ENCODE measurements around the gene RAB13.

DNA sequence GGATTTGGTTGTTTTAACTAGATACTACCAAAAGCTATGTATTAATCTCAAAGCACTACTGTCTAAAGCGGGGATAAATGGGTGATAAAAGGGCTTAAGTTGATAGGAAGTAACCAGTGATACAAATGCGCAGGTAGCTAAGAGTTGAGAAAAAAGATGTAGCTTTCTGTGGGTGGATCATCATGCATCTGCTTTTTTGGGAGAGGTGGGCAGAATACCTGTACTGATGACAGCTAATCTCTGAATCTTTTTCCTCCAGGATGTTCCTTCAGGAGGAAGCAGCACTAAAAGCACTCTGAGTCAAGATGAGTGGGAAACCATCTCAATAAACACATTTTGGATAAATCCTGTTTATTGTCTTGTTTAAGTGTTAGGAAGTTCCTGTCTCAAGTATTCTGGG, 5.7 kb upstream of the RAB13 start:
- TF ChIP-seq, protein P1, sequence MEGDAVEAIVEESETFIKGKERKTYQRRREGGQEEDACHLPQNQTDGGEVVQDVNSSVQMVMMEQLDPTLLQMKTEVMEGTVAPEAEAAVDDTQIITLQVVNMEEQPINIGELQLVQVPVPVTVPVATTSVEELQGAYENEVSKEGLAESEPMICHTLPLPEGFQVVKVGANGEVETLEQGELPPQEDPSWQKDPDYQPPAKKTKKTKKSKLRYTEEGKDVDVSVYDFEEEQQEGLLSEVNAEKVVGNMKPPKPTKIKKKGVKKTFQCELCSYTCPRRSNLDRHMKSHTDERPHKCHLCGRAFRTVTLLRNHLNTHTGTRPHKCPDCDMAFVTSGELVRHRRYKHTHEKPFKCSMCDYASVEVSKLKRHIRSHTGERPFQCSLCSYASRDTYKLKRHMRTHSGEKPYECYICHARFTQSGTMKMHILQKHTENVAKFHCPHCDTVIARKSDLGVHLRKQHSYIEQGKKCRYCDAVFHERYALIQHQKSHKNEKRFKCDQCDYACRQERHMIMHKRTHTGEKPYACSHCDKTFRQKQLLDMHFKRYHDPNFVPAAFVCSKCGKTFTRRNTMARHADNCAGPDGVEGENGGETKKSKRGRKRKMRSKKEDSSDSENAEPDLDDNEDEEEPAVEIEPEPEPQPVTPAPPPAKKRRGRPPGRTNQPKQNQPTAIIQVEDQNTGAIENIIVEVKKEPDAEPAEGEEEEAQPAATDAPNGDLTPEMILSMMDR (IDR thresholded peaks at IDR 0.05): no peak
- no peak for TF ChIP-seq EZH2 (IDR thresholded peaks at IDR 0.05; ENCODE audit: borderline replicate concordance, insufficient read depth, low read depth, low read length, poor library complexity, severe bottlenecking)
